GM21737 (cell line): ENCODE results near the gene SCUBE1.
"Not testable (repeated sequence)": the region's sequence is repeated elsewhere in the genome, so short reads cannot be mapped to it uniquely, and the experiment has no call there.

Experiments used
- ATAC-seq: cut with Tn5 transposase; IDR thresholded peaks from one replicate; pipeline ENCODE4 v1.9.1; 2021; ENCODE audit warnings: mild to moderate bottlenecking, moderate library complexity; ENCODE audit not compliant: unreplicated experiment

SCUBE1 gene

DNA sequence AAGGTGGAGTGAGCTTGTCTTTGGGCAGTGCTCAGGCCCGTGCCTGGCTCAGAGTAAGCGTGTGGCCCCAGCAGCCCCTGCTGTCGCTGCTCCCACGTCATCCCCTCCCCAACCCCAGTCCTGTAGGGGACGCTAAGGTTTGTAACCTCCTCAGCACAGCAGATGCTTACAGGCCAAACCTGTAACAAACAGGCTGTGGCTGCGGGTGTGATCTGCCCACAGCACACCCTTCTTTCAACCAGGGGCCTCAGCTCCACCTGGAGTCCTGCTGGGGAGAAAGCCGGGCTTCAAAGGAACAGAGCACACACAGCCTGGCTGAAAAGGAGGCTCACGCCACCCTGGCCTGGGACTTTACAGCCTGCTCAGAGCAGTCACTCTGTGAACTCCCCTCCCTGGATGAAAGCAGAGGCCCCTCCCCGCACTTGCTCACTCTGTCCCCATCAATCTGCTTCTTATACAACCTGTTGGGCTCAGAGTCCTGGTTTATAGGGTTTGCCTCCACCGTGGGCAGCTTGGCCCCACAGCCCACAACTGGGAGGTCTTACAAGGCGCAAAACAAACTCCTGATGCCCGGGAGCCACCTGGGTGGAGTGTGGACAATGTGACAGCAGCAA lies 54.3 kb downstream of the SCUBE1 start:
- ATAC-seq: no peak

DNA sequence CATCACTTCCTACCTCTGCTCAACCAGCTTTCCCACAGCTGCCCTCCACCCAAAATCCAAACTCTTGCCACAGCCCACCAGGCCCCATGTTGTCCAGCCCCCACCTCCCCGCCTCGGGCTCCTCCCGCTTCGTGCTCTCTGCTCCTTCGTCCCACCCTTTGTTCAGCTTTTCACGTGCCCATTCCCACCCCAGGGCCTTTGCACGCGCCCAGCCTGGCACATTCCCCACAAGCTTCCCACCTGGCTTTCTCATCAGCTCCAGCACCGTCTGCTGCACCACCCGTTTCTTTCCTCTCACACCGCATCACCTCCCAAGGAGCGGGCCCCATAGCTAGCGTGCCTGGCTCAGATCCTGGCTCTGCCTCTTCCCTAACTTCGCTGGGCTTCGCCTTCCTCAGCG lies 54.8 kb downstream of the SCUBE1 start:
- ATAC-seq: no peak

DNA sequence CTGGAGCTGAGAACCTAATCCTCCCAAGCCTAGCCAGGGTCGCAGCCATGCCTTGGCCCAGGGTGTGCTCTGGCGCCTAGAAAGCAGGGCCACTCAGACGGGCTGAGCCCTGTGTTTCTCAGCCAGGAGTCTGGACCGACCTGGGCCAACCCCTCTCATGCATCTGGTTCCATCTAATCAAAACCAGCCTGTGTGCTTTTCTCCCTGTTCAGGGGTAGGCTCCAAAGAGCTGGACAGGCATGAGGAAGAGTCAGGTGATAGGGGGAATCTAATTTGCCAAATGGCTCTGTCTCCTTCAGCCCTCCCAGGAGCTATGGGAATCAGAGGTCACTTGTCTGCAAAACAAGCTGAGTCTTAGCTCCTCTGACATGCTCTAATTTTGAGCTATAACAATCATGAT lies 55.7 kb downstream of the SCUBE1 start:
- ATAC-seq: no peak

DNA sequence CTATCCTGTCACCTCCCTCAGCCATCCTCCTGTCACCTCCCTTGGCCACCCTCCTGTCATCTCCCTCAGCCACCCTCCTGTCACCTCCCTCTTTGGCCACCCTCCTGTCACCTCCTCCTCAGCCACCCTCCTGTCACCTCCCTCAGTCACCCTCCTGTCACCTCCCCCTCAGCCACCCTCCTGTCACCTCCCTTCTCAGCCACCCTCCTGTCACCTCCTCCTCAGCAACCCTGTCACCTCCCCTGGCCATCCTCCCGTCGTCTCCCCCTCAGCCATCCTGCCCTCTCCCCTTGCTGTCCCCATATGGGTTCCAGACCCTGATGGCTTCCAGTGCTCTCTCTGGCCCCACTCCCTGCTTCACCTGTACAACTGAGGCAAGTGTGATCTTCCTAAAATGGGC lies 61.8 kb downstream of the SCUBE1 start:
- ATAC-seq: no peak

DNA sequence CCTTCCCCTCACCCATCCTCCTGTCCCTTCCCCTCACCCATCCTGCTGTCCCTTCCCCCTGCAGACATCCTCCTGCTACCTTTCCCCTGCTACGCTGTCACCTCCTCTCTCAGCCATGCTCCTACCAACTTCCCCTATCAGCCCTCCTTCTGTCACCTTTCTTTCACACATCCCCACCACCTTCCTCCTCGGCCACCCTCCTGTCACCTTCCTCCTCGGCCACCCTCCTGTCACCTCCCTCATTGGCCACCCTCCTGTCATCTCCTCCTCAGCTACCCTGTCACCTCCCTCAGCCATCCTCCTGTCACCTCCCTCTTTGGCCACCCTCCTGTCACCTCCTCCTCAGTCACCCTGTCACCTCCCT lies 62.7 kb downstream of the SCUBE1 start:
- not testable (repeated sequence) for ATAC-seq

DNA sequence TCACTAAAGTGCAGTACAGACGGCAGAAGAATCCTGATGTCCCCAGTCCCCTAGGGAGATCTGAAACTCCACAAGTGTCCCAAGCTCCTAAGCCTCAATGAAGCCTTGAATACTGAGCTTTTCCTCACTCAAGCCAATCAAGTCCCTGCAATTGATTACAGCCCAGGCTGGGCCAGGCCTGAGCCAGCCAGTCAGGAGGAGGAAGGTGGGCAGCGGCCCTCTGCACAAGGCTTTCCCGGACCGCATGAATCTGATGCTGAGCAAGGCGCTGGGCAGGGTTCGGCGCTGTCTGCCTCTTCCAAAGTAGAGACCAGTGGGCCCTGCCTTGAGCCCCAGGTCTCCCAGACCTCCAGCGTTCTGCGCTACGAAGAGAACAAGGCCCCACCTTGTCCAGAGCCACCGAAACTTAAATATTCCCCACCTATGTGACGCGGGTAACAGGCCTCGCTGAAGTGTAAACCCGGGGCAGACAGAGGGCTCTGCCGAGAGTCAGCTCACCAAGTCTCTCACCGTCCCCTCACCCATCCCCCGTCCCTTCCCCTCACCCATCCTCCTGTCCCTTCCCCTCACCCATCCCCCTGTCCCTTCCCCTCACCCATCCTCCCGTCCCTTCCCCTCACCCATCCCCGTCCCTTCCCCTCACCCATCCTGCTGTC lies 63.2 kb downstream of the SCUBE1 start:
- ATAC-seq: no peak

DNA sequence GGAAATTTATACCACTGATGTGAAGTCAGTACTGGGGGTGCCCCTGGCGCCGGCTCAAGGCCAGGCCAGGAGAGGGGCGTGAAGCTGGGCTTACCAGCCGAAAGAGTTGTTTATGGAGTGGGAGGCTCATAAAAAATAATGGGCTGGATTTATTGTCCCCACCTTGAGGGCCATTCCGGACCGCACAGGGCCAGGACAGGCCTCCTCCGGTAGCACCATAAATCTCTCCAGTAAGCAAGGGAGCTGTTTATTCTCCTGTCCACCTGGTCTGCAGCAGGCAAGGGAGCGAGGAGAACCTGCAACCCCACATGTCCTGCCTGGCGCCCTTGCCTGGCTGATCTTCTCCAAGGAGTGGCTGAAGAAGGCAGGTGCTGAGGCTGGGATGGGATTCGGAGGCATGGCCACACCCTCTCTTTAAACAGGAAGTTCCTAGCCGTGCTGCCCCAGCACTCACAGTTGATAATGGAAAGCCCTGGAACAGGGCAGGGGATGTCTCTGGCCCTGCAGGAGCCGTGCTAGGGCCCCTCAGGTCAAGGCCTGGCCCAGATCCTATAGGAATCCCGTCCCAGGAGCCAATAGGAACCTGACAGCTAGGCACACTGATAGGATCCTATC lies 65.1 kb downstream of the SCUBE1 start:
- no peak for ATAC-seq

DNA sequence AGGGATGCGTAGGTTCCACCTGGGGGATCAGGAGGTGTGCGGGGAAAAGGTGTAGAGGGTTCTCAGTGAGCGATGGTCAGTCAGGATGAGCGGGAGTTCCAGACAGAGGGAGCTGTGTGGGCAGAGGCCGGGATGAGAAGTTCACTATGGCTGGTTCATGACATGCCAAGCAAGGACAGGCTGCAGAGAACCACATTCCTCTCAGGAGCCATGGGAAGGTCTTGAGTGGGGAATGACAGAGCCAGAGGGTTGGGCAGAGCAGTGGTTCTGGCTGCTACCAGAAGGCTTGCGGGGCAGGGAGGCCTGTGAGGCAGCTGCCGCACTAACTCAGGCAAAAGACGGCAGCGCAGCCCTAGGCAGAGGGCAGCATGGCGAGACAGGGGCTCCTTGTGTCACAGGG lies 66.1 kb downstream of the SCUBE1 start:
- ATAC-seq: no peak

DNA sequence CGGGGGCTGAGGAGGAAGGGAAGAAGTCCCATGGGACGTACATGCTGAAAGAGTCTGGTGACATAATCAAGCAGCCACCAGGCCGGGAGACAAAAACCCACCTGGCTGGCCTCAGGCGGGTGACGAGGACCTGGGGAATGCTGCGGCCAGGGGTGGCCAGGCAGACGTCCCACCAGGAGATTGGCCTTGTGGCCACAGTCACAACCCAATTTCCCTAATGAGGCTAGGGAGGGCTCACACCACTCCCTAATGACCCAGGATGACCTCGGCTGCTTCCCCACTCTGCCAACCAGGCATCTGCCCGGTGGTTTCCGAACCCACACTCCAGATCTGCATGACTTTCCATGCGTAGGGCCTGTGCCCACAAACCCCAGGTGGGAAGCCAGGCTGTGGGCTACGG lies 66.9 kb downstream of the SCUBE1 start:
- ATAC-seq: no peak

DNA sequence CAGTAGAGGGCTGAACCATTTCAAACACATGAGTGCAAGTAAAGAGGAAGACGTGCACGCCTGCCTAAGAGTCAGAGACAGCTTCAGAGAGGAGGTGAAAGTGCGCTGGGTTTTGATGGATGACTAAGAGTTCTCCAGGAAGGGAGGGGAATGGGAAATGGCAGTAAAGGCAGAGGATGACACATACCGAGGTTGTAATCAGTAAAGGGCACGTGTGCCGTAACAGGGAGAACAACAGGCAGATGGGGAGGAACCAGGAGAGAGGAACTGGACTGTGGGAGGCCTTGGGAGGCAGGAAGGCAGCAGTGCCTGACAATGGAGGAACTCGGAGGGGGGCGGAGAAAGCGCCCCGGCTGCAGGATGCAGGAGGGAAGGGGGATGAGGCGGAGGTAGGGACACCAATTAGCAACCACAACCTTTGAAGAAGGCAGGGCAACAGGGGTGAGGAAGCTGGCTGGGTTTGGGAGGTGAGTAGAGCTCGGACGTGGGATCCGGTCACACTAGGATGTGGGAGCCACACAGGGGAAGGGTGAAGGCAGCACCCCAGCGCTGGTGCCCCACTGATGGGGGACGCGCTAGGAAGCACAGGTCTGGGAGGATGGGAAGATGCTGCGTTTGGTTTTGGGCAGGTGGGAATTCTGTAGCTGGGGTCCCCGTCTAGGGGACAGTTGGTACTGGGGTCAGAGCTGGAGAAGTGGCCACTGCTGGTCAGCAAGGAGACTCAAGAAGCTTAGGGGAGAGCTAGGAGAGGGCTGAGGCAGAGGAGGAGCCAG lies 67.4 kb downstream of the SCUBE1 start:
- ATAC-seq: no peak

DNA sequence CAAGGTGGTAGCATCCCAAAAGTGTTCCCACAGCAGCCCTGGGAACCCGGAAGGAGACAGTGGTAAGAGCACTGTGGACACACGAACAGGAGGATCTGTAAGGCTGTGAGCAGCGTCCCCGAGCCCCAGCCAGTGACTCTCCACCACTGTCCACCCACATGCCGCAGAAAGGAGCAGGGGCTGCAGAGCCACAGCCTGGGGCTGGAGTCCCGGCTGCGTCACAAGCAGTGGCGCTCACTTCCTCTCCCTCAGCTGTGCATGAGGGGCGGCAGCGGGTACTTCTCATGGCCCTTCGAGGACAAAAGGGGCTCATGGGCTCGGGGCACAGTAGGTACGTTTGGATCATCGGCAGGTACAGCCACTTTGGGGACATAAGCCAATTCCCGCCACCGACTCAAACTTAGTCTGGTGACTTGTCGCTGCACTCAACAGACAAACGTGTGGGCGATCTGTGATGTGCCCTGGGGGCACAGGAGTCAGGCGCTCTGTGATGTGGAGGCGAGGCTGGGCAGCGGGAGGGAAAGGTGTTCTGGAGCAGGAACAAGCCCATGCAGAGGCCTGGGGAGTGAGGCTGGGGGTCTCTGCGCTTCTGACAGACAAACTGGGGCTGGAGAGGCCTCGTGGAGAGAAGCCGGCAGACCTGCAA lies 68.5 kb downstream of the SCUBE1 start:
- ATAC-seq: no peak

DNA sequence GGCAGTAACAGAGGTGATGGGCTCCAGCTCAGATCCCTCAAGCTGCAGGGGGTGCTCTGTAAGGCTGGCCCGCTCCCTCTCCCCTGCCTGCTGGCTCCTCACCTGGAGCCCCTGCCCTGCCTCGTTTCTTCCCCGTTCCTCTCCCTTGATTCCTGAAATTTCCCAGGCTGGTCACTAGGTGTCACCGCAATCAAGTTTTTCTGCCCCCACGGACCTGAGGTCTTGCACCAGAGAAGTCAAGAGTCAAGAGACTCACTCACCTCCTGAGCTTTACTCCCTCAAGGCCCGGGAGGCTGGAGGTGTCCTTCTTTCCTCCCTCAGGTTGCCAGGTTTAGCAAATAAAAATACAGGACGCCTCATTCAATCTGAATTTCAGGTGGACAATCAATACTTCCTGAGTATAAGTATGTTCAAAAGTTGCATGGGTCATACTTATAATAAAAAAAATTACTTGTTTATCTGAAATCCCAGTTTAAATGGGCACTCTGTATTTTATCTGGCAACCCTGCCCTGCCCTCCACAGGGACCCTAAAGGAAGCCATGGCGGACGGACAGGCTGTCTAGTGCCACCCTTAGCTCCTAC lies 69.2 kb downstream of the SCUBE1 start:
- ATAC-seq: no peak

DNA sequence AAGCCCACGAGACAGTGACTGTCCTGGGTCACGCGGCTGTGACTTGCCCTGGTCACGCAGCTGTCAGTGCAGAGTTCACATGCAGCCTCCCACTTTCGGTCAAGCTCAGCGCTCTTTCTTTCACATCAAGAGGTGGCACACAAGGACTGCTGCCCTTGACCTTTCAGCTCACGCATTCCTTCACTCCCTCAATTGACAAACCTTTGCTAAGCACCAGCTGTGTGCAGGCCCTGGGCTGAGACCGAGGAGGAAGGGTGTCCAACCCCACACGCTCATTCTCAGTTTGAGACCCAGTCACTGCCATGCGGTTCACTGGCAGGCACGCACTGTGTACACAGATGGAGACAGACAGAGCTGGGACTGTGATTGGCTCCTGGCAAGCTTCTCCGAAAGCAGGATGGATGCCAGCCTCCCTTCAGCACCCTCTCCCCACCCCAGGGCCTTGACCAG lies 70.3 kb downstream of the SCUBE1 start:
- ATAC-seq: no peak

DNA sequence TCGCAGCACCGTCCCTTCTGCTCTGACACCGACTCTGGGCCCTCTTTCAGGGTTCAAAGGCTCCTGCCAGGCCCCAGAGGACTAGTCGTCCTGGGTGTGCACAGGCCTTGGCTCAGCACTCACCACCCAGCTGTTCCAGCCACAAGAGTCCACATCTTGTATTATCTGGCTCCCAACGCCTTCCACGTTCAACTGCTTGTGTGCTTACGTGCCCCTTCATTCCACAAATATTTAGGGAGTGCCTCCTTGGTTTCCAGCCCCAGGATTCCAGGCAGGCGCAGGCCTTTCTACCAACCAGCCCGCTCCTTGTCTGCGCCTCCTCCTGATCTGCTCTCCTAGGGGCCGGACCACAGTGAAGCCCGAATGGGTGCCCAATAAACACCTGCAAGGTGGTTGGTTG lies 70.9 kb downstream of the SCUBE1 start:
- ATAC-seq: no peak

DNA sequence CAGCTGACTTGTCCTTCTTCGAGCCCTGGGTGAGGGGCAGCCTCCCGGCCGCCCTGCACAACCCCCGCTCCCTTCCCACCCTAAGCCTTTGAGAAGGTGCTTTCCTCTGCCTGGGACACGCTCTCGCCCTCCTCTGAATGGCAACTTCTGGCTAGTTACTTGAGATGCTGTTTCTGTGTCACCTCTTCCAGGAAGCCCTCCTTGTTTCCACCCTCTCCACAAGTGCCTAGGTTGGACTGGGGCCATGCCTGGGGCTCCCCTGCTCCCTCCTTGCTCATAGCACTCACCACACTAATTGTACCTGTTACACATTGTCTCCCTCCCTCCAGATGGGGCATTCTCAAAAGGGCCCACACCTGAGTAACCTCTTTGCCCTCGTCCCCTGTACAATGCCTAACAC lies 72.2 kb downstream of the SCUBE1 start:
- ATAC-seq: no peak

DNA sequence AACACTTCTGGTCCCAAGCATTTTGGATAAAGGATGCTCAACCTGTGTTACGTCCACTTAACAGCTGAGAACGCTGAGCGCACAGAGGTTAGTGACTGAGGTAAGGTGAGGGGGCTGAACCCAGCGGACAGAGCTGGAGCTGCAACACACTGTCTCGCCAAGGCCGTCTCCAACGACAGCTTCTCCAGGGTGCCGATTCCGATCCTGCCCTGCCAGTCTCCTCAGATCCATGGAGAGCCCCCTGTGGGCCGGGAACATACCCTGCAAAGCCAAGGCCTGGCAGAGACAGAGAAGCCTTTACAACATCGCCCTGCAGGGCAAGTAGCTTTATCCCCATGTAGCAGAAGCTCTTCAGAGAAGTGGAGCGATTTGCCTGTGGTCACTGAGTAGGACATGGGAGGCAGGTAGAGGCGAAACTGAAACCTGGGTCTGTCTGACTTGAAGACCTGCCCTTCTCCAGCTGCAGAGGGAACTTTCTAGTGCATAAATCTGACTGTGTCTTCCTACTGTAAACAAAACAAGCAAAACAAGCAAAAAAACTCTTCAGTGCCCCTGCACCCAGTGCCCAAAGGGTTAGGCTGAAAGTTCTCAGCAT lies 72.8 kb downstream of the SCUBE1 start:
- ATAC-seq: no peak

DNA sequence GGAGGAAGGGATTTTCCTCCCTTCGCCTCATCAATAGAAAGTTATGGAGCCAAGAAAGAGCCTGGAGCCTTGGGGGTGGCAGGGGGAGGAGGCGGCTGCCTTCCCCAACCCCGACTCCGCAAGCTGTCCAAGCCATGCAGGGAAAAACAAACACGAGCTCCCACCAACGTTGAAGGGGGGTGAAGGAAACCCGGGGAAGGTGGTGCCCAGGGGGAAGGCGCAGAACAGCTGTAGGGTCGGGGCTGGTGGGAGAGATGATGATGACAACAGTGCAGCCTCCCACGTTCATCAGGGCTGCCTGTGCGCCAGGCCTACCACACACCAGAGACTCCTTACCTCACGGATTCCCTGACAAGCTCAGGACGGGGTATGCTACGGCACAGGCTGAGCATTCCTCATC lies 73.5 kb downstream of the SCUBE1 start:
- ATAC-seq: no peak

DNA sequence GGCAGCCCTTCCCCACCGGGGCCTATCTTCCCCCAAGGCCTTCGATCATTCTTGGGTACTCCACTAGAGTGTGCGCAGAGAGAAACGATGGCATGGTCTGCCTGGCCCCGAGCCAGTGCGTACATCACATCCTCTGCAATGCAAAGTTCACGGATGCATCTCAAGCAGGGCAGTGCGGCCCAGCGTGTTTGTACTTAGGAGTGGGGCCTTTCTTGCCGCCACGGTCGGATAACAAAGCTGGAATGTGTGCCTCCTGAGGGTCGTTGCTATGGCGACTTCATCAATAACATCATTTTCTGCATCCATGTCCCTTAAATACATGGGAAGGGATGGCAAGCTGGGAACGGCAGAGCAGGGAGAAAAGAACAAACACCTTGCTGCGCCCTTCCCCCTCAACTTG lies 73.9 kb downstream of the SCUBE1 start:
- ATAC-seq: no peak

DNA sequence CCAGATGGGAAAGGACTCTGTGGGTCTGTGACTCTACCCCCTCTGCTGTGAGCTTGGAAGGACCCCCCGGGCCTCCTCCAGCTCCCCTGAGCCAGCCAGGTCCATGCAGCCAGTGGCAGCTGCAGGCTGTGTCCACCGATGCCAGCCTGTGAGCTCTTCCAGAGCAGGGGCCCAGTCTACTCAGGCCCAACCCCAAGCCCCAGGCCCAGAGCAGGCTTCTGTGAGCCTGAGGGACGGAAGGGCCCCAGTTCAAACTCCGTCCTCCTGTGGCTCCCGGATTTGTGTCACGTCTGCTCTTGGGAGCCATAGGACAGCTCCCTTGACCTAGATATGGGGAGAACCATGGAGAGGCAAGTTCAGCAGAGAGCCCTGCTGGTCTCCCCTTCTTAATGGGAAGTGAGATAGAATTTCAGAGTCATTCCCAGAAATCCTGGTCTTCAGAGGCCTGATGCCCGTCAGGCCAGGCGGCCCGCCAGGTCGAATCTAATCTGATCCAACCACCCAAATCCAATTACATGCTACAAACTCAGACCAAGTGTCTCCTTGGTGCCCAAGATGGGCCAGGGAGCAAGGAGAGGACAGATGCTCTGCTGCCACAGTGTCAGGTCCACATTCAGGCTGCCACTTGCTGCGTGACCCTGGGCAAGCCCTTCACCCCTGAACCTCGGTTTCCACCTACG lies 75.1 kb downstream of the SCUBE1 start:
- ATAC-seq: no peak

DNA sequence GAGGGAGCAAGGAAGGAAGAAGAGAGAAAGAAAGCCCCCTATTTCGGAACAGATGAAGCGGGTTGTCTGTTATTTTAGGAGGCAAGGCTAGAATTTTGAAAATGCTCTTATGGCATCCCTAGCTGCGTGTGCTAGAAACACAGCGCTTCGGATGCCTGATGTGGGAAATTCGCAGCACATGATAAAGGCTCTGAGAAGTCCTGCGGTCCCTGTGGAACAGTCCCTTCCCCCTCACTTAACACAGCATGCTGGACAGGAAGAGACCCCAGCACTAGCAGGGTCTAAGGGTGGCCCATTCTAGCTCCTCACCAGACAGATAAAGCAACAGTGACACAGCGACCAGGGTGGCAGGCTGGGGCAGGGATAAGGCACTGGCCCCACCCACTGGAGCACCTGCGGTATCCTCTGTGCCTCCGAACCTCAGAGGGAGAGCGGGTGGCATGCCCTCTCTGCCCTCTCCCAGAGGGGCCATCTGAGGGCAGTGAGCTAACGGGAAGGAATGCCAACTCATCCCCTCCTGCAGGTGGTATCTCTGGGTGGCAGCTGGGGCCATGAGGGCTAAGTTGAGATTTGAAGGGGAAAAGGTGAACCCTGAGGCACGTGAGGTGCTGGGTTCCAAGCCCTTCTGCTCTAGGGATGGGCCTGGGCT lies 75.7 kb downstream of the SCUBE1 start:
- ATAC-seq: no peak
